Medulla oblongata (tissue), 1 donor: ENCODE results near the gene RBFOX1.

ENCODE experiments used
- DNase-seq: peaks from one replicate; pipeline ENCODE4 v3.0.0-alpha.2; 2015; ENCODE audit errors: extremely low spot score

The RBFOX1 gene

DNA sequence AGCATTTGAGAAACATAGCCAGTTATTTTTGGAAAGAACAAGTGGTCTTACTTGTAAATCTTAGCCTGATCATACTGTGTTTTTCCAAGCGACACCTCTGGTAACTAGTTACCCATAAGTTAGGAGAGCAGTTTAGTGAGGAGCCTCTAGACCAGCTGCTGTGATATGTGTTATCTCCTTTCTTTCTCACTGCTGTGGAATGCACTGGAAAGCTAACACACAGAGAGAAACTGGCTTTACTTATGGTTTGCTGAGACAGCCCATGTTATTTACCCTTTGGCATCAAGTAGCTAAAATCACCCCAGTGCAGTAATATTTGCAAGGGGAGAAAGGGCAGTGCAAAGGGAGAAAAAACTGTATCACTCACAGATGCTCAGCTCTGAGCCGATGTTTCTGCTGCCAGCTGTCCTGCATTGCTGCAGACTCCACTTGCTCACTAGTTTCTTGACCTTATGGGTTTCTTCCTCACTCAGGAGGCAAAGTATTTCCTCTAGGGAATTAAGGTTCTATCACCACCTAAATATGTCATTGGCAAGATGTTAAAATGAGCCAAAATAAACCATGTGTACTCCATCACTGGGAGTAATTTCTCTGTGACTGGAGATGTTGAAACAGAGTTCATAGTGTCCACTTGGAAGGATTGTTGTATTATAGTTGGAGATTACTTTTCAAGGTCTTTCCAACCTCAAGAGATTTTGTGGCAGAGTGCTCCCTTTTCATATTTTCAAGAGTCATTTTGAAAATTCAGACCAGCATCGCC is 2.3 kb downstream of the RBFOX1 start:
- DNase-seq = no peak

GRCh38 chr16:7335991-7336634 is 3.5 kb downstream of the RBFOX1 start:
- DNase-seq = no peak

DNA sequence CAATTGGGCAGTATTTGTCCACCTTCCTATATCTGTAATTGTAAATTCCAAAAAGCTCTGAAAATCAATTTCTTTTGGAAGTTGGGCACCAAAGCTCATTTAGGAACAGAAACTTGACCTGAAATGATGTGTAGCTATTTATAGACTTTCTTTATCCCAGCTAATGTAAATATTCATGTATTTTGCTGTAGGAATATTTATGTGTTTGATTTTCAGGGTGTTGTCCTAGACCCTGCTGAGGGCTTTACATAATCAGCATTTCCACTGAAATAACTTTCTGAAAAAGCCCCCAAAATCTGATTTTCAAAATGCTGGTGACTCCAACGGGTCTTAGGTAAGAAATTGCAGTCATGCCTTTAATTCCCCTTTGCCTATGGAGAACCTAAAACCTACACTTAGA is 4.1 kb downstream of the RBFOX1 start:
- DNase-seq = no peak

DNA sequence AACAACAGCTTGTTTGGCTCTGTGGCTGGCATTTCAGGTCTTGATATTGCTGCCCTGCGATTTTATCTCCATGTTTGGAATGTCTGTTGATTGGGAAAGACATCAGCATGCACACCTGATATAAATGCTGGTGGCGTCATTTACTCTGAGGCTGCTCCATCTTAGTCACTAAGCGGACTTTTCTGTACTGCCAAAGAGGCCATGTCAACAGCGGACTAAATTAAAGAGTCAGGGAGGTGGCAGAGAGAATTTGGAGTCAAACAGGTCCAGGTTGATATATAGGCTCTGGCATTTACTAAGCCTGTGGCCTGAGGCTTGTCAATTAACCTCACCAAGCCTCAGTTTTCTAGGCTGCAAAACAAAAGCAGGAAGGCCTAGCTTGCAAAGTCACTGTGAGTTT is 6.2 kb downstream of the RBFOX1 start:
- no peak for DNase-seq

GRCh38 chr16:7339700-7340099 is 7.1 kb downstream of the RBFOX1 start:
- DNase-seq = no peak

DNA sequence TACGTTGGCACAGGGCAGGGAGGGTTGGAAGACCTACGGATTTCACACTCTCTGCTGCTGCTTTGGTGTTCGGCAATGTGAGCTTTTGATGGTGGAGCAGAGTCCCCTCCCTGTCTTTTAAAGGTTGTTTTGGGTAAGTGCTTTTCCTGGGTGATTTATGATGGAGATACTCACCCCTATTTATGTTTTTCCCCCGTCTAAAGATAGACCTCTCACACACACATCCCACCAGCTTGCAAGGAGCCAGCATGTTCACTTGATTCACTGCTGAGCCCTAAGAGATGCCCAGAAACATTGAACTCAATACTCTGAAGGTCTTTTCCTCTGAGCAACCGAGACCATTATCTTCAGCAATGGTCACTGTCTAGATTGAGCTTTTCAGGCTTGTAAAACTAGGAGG is 8.3 kb downstream of the RBFOX1 start:
- no peak for DNase-seq

DNA sequence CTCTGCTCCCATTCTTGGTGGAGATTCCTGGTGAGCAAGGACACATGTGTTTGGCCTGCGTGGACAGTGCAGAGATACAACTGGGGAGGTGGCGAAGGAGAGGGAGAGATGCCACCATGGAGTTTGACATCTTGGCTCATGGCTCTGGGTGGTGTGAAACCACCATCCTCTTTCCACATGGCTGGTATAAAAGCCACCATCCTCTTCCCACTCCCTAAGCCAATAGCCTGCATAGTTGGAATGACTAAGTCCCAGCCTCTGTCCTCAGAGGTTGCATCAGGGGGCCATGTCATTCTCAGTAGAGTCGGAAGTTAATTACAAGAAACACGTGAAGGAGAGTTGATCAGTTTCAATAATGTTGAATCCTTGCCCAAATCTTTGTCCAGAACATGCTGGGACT is 10.0 kb downstream of the RBFOX1 start:
- no peak for DNase-seq

GRCh38 chr16:7343243-7343642 is 10.6 kb downstream of the RBFOX1 start:
- DNase-seq = no peak

- peak; percentile 32 for DNase-seq
Measured at GRCh38 chr16:7344830-7345780, 12.5 kb downstream of the RBFOX1 start.

DNA sequence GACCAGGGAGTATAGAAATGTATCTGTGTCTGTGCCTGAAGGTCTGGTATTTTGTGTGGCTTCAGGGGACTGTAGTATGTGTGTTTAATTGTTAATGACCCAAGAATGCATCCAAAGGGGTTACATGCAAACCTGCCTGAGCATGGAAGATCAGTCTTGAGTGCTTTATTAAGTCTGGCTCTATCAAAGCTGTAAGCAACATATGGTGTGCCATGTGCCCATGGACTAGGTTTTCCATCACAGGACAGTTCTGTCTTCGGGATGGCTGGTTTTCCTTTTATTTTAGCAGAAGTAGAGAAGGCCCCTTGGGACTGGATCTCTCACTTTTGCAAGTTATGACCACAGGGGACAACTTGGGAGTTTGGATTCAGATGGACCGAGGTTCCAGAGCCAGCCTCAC is 18.2 kb downstream of the RBFOX1 start:
- no peak for DNase-seq

GRCh38 chr16:7351610-7352510 is 19.2 kb downstream of the RBFOX1 start:
- DNase-seq = no peak

DNA sequence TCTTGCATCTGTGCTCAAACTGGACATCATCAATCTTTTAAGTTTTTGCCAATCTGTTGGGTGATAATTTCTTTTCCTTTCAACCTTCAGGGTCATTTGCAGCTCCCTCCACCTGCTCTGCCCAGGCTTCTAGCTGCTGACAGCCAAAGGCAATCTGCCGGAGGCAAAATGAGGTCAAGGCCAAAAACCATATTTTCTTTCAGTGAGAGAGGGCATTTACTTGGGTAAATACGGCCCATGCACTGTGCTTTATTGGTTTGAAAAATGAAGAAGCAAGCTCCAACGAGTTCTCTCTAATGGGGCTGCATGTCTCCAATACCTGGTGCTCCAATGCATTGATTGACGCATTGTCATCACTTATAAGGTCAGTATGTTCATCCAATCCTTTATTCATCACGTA is 23.1 kb downstream of the RBFOX1 start:
- DNase-seq = no peak

DNA sequence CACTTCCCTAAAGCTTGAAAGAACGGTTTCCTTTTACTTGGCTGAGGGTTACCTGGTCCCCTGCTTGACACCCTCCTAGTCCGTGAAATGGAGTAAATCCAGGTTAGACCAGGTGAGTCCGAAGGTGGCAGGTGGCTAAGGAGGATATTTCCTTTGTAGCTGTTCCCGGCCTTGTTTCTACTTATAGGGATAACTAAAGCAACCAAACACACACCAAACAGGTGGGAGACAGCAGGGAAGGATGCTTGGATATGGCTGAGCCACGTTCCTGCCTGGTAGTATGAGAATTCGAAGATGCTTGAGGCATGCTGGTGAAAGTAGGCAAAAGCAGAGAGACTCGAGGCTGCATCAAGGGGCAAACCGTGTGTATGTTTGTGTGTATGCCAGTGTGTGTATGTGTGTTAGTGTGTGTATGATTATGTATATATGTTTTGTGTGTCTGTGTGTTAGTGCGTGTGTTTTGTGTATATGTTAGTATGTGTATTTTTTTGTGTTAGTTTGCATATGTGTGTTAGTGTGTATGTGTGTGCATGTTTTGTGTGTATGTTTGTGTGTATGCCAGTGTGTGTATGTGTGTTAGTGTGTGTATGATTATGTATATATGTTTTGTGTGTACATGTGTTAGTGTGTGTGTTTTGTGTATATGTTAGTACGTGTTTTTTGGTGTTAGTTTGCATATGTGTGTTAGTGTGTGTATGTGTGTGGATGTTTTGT is 28.9 kb downstream of the RBFOX1 start:
- no peak for DNase-seq

DNA sequence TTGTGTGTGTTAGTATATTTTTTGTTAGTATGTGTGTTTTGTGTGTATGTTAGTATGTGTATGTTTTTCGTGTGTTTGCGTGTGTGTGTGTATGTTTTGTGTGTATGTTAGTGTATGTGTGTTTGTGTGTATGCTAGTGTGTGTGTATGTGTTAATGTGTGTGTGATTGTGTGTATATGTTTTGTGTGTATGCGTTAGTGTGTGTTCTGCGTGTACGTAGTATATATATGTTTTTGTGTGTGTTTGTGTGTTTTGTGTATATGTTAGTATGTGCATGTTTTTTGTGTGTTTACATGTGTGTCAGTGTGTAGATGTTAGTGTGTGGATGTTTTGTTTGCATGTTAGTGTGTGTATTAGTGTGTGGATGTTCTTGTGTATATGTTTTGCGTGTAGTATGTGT is 29.6 kb downstream of the RBFOX1 start:
- no peak for DNase-seq

GRCh38 chr16:7363422-7364417 is 31.1 kb downstream of the RBFOX1 start:
- DNase-seq = no peak

GRCh38 chr16:7366041-7366440 is 33.4 kb downstream of the RBFOX1 start:
- DNase-seq = no peak

DNA sequence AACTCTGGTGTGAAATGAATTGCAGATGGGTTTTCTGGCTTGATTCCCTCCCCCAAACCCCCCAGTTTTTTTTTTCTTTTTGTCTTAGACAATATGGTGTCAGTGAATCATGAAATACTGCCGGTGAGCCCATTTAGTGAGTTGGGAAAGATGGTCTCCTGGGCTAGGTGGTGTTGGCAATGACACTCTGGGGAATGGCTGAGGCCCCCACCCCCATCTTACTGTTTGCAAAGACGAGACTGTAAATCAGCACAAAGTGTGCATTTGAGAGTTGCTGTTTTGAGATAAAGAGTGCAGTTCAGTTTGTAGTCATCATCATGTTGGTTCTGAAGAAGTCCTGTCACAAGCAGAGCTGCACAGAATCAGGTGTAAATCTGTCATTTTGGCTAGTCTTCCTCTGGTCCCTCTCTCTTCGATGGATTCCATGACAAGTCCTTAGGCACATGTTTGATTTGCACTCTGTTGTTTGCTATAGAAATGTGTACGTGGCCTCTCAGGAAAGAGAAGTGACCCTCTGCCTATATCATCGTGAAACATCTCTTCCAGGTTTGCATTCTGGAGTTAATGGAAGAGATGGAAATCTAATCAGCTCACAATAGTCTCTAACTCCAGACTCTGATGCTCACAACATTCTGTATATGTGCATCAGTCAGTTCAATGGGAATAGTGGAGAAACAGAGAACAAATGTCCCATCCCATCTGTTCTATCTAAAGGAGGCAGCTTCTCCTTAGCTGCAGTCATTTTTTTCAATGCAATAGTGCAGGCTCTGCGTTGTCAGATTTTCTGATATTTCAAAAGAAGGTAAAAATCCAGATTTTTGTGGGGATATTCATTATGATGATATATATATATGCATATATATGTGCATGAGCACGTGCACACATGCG is 34.6 kb downstream of the RBFOX1 start:
- no peak for DNase-seq

- DNase-seq = no peak
Measured at GRCh38 chr16:7369204-7369603, 36.6 kb downstream of the RBFOX1 start.
